Activated T-cell treated with anti-CD3 and anti-CD28 coated beads, Interleukin-2, amount 50 U/mL, for 48 hours (primary cell): ENCODE measurements around the gene IFT27.

Source experiments
- DNase-seq, 2 experiments: peaks; one replicate each; pipeline ENCODE4 v3.0.0-alpha.2; 2020

IFT27 gene

DNA sequence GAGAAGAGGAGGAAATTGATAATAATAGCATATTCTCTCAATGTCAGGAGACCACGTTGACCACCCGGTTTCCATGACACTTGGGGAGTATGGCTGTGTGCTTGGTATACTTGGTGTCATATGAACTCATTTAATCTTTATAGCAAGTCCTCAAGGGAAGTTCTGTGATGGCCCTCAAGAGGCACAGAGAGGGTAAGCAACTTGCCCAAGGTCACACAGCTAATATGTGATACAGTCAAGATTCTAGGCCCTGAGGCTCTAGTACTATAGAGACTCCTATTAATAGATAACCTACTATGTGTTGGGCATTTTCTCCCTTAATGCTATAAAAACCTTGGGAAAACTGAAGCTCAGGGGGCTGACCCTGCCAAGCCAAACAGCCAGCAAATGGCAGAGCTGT, 61.8 kb downstream of the IFT27 start:
- DNase-seq: no peak

GRCh38 chr22:36713436-36713835, 62.5 kb downstream of the IFT27 start:
- DNase-seq: no peak
